Non-pigmented ciliary epithelial cell (primary cell): ENCODE results near the gene AURKAIP1.

Experiments
- DNase-seq: peaks from one replicate; pipeline ENCODE4 v3.0.0-alpha.2; 2010; ENCODE audit warnings: low read depth

Gene AURKAIP1

DNA sequence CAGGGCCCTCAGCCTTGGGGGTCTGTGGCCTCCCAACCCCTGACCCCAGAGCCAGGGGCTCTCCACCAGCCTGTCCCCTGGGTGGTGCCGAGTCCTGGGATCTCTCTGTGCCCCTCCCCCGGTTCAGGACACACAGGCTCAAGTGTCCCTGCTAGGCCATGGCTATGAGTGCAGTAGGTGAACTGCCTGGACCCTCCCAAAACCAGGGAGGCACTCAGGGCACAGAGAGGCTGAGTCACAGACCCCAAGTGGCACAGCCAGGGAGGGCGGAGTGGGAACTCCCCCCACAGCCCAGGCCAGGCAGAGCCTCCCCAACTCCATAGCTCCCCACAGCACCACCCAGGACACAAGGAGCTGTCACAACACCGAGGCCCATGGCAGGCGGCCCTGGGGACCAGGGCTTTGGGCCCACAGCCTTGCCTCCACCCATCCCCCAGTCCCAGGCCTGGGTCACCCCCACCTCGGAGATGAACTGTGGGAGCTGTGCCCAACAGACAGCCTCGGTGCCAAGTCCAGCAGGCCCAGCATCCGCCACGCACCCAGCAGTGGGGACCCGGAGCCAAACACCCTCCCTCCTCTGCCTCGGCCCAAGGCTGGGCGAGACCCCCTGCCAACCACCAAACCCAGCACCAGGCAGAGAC lies 29.0 kb downstream of the AURKAIP1 start:
- no peak for DNase-seq

- no peak for DNase-seq
These were observed 29.6 kb downstream of the AURKAIP1 start for GRCh38 chr1:1345384-1345783.

DNA sequence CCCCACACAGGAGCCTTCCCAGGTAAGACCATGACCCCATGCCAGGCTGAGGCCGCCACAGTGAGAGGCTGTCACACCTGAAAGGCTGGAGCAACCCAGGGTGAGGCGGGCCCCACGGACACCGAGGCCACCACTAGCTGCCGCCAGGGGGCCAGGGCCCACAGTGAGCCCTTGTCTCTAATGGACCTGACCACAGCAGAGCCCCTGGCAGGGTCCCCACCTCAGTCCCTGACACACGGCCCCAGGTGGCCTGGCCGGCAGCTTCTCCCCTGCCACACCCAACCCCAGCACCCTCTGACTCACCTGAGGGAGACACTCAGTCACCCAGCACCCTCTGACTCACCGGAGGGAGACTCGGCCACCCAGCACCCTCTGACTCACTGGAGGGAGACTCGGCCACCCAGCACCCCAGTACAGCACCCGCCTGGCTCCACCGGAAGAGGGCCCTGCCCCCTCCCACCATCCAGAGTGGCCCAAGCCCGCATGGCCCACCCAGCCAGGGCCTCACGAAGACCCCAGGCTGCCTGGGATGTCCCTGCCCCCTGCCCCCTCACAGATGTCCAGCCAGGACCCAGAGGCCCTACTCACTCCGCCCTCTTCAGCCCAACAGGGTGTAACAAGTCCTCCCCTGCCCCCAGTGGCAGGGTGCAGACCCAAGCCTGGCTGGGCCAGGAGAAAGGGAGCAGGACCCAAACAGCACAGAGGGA lies 30.2 kb downstream of the AURKAIP1 start:
- DNase-seq: no peak

DNA sequence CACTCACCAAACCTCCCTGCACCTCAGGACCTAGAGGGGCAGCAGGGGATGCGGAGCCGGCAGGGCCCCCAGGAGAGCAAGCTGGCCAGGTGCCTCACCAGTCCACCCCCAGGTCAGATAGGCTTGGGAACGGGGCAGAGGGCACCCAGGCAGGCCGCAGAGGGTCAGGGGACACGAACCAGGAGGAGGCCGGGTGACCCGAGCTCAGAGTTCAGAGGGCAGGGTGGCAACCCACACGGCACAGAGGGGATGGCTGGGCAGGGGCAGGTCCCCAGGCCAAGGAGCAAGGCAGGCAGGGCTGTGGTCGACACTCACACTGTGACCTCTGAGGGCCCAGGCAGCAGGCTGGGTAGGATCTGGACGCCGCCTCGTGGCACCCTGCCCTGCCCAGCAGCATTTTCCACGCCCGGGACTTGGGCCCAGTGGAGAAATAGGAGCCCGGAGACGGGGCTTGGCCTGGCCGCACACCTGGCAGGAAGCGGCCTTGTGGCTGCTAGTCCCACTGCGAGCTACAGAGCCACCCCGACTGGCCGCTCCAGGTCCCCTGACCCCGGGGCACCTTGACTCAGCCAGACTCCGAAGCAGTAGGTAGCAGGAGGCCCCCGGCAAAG lies 31.1 kb downstream of the AURKAIP1 start:
- no peak for DNase-seq

DNA sequence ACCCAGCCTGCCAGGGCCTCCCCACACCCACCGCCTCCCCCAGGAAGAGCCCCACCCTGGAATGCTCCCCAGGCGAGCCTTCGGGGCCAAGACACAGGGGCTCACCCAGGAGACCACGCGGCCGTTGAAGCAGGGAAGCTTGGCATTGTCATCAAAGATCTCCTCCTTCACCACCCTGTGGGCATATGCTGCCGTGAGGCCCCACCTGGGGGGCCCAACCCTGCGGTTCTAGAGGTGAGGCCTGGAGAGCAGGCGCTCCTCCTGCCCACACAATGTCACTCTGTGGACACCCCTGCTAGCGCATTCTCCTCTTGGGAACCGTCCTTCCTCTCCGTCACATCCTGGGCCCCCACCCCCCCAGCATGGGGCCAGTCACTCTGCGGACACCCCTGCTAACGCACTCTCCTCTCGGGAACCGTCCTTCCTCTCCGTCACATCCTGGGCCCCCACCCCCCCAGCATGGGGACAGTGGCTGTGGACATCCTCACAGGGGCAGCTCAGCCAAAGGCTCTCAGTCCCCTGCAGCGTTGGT lies 32.4 kb downstream of the AURKAIP1 start:
- DNase-seq: no peak

- DNase-seq: no peak
These were observed 32.9 kb downstream of the AURKAIP1 start for GRCh38 chr1:1342061-1342562.

- DNase-seq: no peak
These were observed 33.4 kb downstream of the AURKAIP1 start for GRCh38 chr1:1341549-1342021.

GRCh38 chr1:1340791-1341548 lies 34.0 kb downstream of the AURKAIP1 start:
- DNase-seq: no peak

DNA sequence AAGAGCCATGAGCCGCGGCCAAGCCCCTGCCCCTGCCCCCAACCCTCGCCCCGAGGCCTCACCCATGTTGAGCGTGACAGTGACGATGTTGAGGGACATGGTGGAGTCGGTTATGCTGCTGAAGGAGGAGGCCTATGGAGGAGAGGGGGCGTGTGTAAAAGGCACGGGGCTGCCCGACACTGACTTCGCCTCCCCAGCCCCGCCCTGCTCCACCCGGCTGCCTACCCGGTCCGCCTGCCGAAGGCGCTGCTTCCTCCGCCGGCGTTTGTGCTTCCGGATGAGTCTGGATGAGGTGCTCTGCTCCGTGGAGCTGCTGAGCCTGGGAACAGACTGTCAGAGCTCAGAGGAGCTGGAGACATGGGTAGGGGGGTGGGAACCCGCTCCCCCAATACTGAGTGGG lies 34.8 kb downstream of the AURKAIP1 start:
- DNase-seq: no peak

- no peak for DNase-seq
These were observed 36.7 kb downstream of the AURKAIP1 start for GRCh38 chr1:1338278-1338677.

DNA sequence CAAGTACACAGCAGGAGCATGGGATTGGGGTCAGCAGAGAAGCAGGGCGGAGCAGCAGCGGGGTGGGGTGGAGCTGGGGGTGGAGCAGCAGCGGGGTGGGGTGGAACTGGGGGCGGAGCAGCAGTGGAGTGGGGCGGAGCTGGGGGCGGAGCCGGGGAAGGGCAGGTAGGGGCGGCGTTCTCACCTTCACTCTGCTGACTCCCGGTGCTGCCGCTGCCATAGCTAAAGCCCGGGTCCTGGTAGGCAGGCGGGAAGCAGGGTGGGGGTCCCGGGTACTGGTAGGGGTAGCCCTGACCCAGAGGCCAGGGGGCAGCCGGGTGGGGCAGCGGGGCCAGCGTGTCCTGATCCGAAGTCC lies 37.2 kb downstream of the AURKAIP1 start:
- DNase-seq: no peak

GRCh38 chr1:1336931-1337792 lies 37.8 kb downstream of the AURKAIP1 start:
- no peak for DNase-seq

- DNase-seq: no peak
These were observed 38.6 kb downstream of the AURKAIP1 start for GRCh38 chr1:1336446-1336845.

GRCh38 chr1:1335792-1336248 lies 39.2 kb downstream of the AURKAIP1 start:
- DNase-seq: no peak

GRCh38 chr1:1335283-1335682 lies 39.7 kb downstream of the AURKAIP1 start:
- no peak for DNase-seq

DNA sequence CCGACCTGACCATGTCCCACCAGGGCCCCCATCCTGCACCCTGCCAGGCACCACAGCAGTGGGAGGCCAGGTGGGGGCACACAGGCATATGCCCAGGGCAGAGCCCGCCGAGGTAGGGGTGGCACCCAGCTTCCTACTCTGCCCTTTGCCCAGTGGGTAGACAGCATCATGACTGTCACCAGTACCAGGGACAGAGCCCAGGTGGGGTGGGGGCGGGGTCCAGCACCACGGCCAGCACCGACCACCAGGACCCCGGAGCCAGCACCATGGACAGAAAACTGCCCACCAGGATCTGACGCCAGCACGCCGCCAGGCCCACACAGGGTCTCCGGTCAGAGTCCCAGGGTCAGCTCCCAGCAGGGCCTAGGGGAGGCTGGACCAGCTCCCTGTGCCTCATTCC lies 40.2 kb downstream of the AURKAIP1 start:
- no peak for DNase-seq

DNA sequence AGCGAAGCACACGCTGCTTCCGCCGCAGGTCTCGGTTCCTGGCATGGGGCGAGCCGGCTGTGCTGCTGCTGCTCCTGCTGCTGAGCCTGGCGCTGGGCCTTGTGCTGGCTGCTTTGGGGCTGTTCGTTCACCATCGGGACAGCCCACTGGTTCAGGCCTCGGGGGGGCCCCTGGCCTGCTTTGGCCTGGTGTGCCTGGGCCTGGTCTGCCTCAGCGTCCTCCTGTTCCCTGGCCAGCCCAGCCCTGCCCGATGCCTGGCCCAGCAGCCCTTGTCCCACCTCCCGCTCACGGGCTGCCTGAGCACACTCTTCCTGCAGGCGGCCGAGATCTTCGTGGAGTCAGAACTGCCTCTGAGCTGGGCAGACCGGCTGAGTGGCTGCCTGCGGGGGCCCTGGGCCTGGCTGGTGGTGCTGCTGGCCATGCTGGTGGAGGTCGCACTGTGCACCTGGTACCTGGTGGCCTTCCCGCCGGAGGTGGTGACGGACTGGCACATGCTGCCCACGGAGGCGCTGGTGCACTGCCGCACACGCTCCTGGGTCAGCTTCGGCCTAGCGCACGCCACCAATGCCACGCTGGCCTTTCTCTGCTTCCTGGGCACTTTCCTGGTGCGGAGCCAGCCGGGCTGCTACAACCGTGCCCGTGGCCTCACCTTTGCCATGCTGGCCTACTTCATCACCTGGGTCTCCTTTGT lies 41.3 kb downstream of the AURKAIP1 start:
- no peak for DNase-seq

- no peak for DNase-seq
These were observed 42.1 kb downstream of the AURKAIP1 start for GRCh38 chr1:1332774-1333480.

- DNase-seq: no peak
These were observed 42.8 kb downstream of the AURKAIP1 start for GRCh38 chr1:1332031-1332755.
